ENCODE results near the gene CBX2.

The CBX2 gene

DNA sequence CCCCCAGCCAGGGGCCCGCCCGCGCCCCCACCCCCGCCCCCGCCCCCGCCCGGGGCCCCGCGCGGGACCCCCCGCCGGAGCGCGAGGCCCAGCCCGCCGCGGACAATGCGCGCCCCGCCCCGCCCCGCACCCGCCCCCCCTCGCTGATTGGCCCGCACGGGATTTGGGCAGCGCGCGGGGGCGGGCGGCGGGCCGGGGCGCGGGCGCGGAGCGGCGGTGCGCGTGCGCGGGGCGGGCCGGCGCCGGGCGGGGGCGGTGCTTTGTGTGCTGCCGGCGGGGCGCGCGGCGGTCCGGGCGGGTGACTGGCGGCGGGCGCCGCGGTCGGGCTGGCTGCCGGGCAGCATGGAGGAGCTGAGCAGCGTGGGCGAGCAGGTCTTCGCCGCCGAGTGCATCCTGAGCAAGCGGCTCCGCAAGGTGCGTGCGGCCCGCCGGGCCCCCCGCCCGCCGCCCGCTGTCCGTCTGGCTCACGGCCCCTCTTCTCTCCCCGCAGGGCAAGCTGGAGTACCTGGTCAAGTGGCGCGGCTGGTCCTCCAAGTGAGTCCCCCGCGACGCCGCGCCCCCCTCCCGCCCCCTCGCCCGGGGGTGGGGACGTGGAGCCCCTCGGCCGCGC lies at the start of gene CBX2:
TSS of gene CBX2 (plus strand) at position 255 of the 610 bp plus-strand sequence. CDS start at position 343, 88 bp downstream.
- Histone ChIP-seq H3K9me3 (ENCODE audit: control insufficient read depth, insufficient read depth, low read length) (no peaks in the 10 kb centered on the region), H3K9ac (ENCODE audit: low read depth, low read length) (peak within 1 kb of the TSS; percentile 37), H3K4me3 (ENCODE audit: low read depth, low read length) (peak within 1 kb of the TSS; percentile 72), H3K4me1 (ENCODE audit: control insufficient read depth, insufficient read depth, low read length) (peaks cover 8% of the 10 kb centered on the region), H3K36me3 (ENCODE audit: control insufficient read depth, insufficient read depth, low read length) (peaks cover 21% of the 10 kb centered on the region), H3K27me3 (ENCODE audit: control insufficient read depth, insufficient read depth, low read length) (peaks cover 18% of the 10 kb centered on the region)

DNA sequence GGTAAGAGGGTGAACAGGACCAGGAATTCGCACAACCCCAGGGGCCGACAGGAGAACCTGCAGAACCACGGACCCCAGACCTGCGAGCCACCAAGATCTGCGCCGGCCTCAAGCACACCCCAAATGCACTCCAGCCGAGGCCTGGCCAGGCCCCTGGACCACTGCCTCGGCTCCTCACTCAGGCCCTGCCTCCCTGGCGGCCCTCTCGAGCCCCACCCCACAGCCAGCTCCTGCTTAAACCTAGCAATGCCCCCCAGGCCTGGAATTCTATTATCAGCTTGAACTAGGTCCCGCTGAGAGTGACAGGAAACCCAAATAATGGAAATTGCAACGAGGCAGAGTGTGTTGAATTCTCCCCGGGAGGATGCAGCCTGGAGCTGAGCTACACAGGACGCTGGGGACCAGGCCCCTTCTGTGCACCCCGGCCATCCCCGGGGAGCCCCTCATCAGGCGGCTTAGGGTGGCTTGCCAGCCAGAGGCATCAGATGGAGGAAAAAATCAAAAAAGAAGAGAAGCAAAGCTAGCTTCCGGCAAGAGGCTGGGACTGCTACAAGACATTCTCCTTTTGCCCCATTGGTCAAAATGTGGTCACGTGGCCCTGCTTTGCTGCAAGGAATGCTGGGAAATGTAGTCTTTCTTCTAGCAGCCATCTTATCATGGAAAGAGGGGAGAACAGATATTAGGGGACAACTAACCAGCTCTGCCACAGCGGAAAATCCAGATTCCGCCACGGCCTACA lies 49.6 kb upstream of the CBX2 start:
- no peaks in the 10 kb centered on the region for H3K36me3 ChIP-seq (ENCODE audit: control insufficient read depth, insufficient read depth, low read length)
- no peaks in the 10 kb centered on the region for H3K9me3 ChIP-seq (ENCODE audit: control insufficient read depth, insufficient read depth, low read length)
- no peak overlapping the region for H3K4me3 ChIP-seq (ENCODE audit: low read depth, low read length)
- no peaks in the 10 kb centered on the region for H3K27me3 ChIP-seq (ENCODE audit: control insufficient read depth, insufficient read depth, low read length)
- H3K4me1 ChIP-seq (ENCODE audit: control insufficient read depth, insufficient read depth, low read length) = peaks cover 2% of the 10 kb centered on the region
- H3K9ac ChIP-seq (ENCODE audit: low read depth, low read length) = no peak overlapping the region

DNA sequence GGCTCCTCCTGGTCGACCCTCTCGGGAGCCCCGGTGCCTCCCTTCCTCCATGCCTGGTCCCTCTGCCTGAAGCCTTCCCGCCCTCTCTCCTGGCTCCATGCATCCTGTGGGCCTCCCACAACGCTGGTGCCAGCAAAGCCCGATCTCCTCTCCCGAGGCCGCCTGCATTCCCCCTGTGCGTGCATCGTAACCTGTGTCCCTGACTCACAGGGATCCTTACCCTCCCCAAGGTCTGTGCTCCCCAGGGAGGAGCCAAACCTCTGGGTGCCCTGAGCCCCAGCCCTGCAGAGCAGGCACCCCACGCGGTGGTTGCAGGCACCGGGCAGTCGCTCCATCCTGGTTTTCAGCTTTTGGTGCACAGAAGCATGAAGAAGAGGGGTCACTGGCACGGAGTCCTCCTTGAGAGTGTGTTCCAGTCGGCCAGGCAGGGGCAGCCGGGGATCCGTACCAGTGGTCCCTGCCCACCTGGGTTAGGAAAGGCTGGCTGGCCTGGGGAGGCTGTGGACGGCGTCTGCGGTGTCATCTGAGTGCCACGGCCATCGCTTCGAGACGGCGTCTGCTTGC lies 49.0 kb upstream of the CBX2 start:
- Histone ChIP-seq H3K27me3 (ENCODE audit: control insufficient read depth, insufficient read depth, low read length) (no peaks in the 10 kb centered on the region), H3K4me1 (ENCODE audit: control insufficient read depth, insufficient read depth, low read length) (peaks cover 2% of the 10 kb centered on the region), H3K36me3 (ENCODE audit: control insufficient read depth, insufficient read depth, low read length) (no peaks in the 10 kb centered on the region), H3K9me3 (ENCODE audit: control insufficient read depth, insufficient read depth, low read length) (no peaks in the 10 kb centered on the region), H3K4me3 (ENCODE audit: low read depth, low read length) (no peak overlapping the region), H3K9ac (ENCODE audit: low read depth, low read length) (no peak overlapping the region)

DNA sequence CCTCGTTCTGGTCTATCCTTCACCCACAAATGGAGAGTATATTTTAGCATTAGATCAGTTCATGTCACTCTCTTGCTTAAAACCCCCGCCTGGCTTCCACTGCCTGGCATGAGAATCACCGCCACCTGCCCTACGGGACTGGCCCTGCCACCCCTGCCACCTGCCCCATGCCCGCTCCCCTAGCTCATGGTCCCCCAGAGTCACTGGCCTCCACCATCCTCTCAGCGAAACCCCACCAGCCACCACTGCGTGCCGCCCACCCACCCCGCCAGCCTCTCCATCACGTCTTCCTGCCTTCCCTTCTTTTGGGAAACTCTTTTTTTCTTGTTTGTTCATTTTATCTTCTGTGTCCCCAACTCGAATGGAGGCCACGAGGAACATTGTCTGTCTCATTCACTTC lies 48.2 kb upstream of the CBX2 start:
- H3K4me3 ChIP-seq (ENCODE audit: low read depth, low read length) = no peak overlapping the region
- H3K9me3 ChIP-seq (ENCODE audit: control insufficient read depth, insufficient read depth, low read length) = no peaks in the 10 kb centered on the region
- no peaks in the 10 kb centered on the region for H3K27me3 ChIP-seq (ENCODE audit: control insufficient read depth, insufficient read depth, low read length)
- H3K4me1 ChIP-seq (ENCODE audit: control insufficient read depth, insufficient read depth, low read length) = peaks cover 2% of the 10 kb centered on the region
- no peaks in the 10 kb centered on the region for H3K36me3 ChIP-seq (ENCODE audit: control insufficient read depth, insufficient read depth, low read length)
- H3K9ac ChIP-seq (ENCODE audit: low read depth, low read length) = no peak overlapping the region

DNA sequence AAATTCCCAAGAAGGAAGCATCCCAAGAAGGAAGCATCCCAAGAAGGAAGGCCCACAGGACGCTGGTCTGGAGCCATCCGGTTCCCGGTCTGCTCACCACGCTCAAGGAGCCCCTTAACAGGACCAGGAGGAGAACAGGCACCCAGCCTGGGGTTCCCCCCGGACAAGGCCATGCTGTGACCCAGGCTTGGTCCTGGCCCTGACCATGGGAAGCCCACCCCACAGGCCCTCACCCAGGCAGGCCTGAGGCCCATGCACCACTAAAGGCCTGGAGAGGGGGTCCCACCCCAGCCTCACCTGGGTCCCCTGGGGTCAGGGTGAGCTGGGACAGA lies 47.5 kb upstream of the CBX2 start:
- Histone ChIP-seq H3K9ac (ENCODE audit: low read depth, low read length) (no peak overlapping the region), H3K36me3 (ENCODE audit: control insufficient read depth, insufficient read depth, low read length) (no peaks in the 10 kb centered on the region), H3K27me3 (ENCODE audit: control insufficient read depth, insufficient read depth, low read length) (no peaks in the 10 kb centered on the region), H3K4me1 (ENCODE audit: control insufficient read depth, insufficient read depth, low read length) (peaks cover 2% of the 10 kb centered on the region), H3K4me3 (ENCODE audit: low read depth, low read length) (no peak overlapping the region), H3K9me3 (ENCODE audit: control insufficient read depth, insufficient read depth, low read length) (no peaks in the 10 kb centered on the region)

DNA sequence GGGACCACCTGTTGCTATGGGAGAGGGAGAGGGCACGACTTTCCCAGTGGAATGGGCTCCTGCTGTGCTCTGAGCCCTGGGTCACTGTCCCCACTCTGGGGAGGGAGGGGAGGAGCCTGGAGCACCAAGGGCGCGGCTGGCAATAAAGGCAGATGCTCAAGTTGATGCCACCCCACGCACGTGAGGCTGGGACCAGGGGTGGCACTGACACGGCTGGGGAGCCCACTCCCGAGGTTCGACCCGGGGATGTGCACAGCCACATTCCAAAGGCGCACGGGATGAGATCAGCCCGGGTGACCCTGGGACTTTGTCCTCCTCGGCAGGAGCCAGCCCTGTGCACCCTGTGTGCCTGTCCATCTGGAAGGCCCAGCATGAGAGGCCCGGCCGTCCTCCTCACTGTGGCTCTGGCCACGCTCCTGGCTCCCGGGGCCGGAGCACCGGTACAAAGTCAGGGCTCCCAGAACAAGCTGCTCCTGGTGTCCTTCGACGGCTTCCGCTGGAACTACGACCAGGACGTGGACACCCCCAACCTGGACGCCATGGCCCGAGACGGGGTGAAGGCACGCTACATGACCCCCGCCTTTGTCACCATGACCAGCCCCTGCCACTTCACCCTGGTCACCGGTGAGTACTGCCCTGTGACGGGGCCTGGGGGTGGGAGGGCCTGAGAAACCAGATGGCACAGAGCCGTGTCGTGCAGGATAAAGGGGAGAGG lies 47.0 kb upstream of the CBX2 start, which contains the start of gene ENPP7:
TSS of gene ENPP7 (plus strand) at position 175 of the 715 bp plus-strand sequence. CDS start at position 372, 197 bp downstream.
- Histone ChIP-seq H3K4me1 (ENCODE audit: control insufficient read depth, insufficient read depth, low read length) (peaks cover 2% of the 10 kb centered on the region), H3K9ac (ENCODE audit: low read depth, low read length) (no peak within 1 kb of the TSS), H3K27me3 (ENCODE audit: control insufficient read depth, insufficient read depth, low read length) (no peaks in the 10 kb centered on the region), H3K36me3 (ENCODE audit: control insufficient read depth, insufficient read depth, low read length) (no peaks in the 10 kb centered on the region), H3K9me3 (ENCODE audit: control insufficient read depth, insufficient read depth, low read length) (no peaks in the 10 kb centered on the region), H3K4me3 (ENCODE audit: low read depth, low read length) (no peak within 1 kb of the TSS)

DNA sequence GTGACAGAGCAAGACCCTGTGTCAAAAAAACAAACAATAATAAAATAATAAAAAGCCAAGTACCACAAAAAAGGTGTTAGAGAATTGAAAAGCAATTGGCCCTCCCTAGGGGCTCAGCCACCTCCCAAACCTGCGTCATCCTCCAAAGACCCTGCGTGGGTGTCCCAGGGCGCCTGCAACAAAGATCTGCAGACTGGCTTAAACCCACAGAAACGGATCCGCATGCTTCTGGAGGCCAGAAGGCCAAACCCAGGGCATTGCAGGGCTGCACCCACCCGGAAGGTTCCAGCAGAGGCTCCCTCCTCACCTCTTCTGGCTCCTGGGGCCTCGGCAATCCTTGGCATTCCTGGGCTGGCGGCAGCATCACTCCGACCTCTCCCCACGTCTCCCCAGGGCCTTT lies 45.7 kb upstream of the CBX2 start:
- Histone ChIP-seq H3K27me3 (ENCODE audit: control insufficient read depth, insufficient read depth, low read length) (no peaks in the 10 kb centered on the region), H3K9me3 (ENCODE audit: control insufficient read depth, insufficient read depth, low read length) (no peaks in the 10 kb centered on the region), H3K9ac (ENCODE audit: low read depth, low read length) (no peak overlapping the region), H3K36me3 (ENCODE audit: control insufficient read depth, insufficient read depth, low read length) (no peaks in the 10 kb centered on the region), H3K4me3 (ENCODE audit: low read depth, low read length) (no peak overlapping the region), H3K4me1 (ENCODE audit: control insufficient read depth, insufficient read depth, low read length) (peaks cover 2% of the 10 kb centered on the region)

DNA sequence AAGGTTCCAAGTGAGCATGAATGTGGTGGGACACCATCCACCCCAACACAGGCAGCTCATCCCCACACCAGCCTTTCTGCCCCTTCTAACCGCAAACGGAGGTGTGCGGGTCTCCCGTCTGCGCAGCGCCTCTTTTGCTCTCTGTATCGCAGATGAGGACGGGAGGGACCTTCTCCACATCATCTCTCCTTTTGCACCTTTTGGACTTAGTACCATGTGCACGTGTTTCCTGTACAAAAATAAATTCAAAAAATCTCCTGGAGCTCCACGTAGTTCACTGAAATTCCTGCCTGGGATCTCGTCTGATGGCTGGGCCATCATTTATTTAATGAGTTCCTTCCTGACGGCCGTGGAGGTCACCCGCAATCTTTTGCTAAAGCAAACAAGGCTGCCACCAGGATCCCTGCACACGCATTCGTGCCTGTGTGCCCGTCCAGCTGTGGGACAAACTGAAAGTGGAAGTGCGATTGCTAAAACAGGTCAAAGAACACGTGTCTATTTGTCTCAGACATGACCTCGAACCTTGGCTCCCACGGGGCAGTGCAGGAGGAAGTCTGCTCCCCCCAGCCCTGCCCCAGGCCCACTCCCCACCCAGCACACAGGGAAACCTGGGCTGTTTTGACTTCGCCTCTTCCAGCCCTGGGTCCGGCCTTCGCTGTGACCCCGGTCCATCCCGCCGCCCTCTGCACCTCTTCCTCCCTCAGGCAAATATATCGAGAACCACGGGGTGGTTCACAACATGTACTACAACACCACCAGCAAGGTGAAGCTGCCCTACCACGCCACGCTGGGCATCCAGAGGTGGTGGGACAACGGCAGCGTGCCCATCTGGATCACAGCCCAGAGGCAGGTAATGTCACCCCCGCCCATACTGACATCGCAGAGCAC lies 44.9 kb upstream of the CBX2 start:
- Histone ChIP-seq H3K9ac (ENCODE audit: low read depth, low read length) (no peak overlapping the region), H3K36me3 (ENCODE audit: control insufficient read depth, insufficient read depth, low read length) (no peaks in the 10 kb centered on the region), H3K4me3 (ENCODE audit: low read depth, low read length) (no peak overlapping the region), H3K9me3 (ENCODE audit: control insufficient read depth, insufficient read depth, low read length) (no peaks in the 10 kb centered on the region), H3K27me3 (ENCODE audit: control insufficient read depth, insufficient read depth, low read length) (no peaks in the 10 kb centered on the region), H3K4me1 (ENCODE audit: control insufficient read depth, insufficient read depth, low read length) (peaks cover 2% of the 10 kb centered on the region)

DNA sequence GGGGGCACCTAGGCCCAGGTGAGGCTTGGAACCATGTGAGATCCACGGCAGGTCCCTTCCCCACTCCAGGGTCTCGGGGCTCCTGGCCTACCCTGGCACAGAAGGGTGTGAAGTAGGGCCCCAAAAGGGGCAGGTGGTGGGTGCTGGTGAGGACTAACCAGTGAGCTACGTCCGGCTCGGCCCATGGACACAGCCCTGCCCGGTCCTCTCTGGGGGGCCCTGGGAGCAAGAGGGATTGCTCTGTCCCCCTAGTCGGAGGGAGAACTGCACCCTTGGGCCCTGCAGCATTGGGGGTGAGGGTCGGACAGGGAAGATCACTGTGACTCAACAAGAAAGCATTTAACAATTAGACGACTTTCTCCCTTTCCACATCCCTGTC lies 44.3 kb upstream of the CBX2 start:
- no peaks in the 10 kb centered on the region for H3K9me3 ChIP-seq (ENCODE audit: control insufficient read depth, insufficient read depth, low read length)
- H3K27me3 ChIP-seq (ENCODE audit: control insufficient read depth, insufficient read depth, low read length) = no peaks in the 10 kb centered on the region
- no peak overlapping the region for H3K9ac ChIP-seq (ENCODE audit: low read depth, low read length)
- no peaks in the 10 kb centered on the region for H3K36me3 ChIP-seq (ENCODE audit: control insufficient read depth, insufficient read depth, low read length)
- no peaks in the 10 kb centered on the region for H3K4me1 ChIP-seq (ENCODE audit: control insufficient read depth, insufficient read depth, low read length)
- no peak overlapping the region for H3K4me3 ChIP-seq (ENCODE audit: low read depth, low read length)

DNA sequence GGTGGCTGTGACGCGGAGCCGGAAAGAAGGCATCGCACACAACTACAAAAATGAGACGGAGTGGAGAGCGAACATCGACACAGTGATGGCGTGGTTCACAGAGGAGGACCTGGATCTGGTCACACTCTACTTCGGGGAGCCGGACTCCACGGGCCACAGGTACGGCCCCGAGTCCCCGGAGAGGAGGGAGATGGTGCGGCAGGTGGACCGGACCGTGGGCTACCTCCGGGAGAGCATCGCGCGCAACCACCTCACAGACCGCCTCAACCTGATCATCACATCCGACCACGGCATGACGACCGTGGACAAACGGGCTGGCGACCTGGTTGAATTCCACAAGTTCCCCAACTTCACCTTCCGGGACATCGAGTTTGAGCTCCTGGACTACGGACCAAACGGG lies 42.9 kb upstream of the CBX2 start:
- H3K9ac ChIP-seq (ENCODE audit: low read depth, low read length) = no peak overlapping the region
- H3K4me3 ChIP-seq (ENCODE audit: low read depth, low read length) = no peak overlapping the region
- peaks cover 4% of the 10 kb centered on the region for H3K27me3 ChIP-seq (ENCODE audit: control insufficient read depth, insufficient read depth, low read length)
- H3K9me3 ChIP-seq (ENCODE audit: control insufficient read depth, insufficient read depth, low read length) = no peaks in the 10 kb centered on the region
- no peaks in the 10 kb centered on the region for H3K4me1 ChIP-seq (ENCODE audit: control insufficient read depth, insufficient read depth, low read length)
- no peaks in the 10 kb centered on the region for H3K36me3 ChIP-seq (ENCODE audit: control insufficient read depth, insufficient read depth, low read length)
